Activated CD4-positive, alpha-beta T cell treated with anti-CD3 and anti-CD28 coated beads, Interleukin-2, amount 10 ng/mL, durations not matched to agents 24 days and 14 days (primary cell): Measurements from ENCODE around the gene EIPR1. TPM values are rescaled to one million over a fixed set of nuclear protein-coding genes. Genes with fewer than 3 reads are reported as not detected.

Source experiments
- DNase-seq: peaks from one replicate; pipeline ENCODE4 v3.0.0; 2022
- H3K27ac Mint-ChIP-seq: one replicate; pipeline ENCODE4 v1.8.0; 2022; ENCODE audit warnings: mild to moderate bottlenecking, mixed read lengths
- H3K27me3 Mint-ChIP-seq: one replicate; pipeline ENCODE4 v1.8.0; 2022; ENCODE audit warnings: mixed read lengths
- H3K36me3 Mint-ChIP-seq: one replicate; pipeline ENCODE4 v1.8.0; 2022; ENCODE audit warnings: low read depth, mild to moderate bottlenecking, mixed read lengths
- H3K4me1 Mint-ChIP-seq: one replicate; pipeline ENCODE4 v1.8.0; 2021; ENCODE audit warnings: mixed read lengths
- H3K4me3 Mint-ChIP-seq: one replicate; pipeline ENCODE4 v1.8.0; 2022; ENCODE audit warnings: mild to moderate bottlenecking, moderate library complexity, mixed read lengths
- H3K9me3 Mint-ChIP-seq: one replicate; pipeline ENCODE4 v1.8.0; 2021; ENCODE audit warnings: mixed read lengths
- intact Hi-C: fragments of 100-400 bp; cut with micrococcal nuclease; formaldehyde crosslinking; loops from one replicate; pipeline ENCODE4 v1.15.1; 2023
- total RNA-seq: library from RNA; stranded (reverse); gene quantifications from 2 replicates; pipeline ENCODE4 v1.2.3, GENCODE V29; 2022

Gene EIPR1
- total RNA-seq = 47.6 and 52.1 TPM in 2 replicates

DNA sequence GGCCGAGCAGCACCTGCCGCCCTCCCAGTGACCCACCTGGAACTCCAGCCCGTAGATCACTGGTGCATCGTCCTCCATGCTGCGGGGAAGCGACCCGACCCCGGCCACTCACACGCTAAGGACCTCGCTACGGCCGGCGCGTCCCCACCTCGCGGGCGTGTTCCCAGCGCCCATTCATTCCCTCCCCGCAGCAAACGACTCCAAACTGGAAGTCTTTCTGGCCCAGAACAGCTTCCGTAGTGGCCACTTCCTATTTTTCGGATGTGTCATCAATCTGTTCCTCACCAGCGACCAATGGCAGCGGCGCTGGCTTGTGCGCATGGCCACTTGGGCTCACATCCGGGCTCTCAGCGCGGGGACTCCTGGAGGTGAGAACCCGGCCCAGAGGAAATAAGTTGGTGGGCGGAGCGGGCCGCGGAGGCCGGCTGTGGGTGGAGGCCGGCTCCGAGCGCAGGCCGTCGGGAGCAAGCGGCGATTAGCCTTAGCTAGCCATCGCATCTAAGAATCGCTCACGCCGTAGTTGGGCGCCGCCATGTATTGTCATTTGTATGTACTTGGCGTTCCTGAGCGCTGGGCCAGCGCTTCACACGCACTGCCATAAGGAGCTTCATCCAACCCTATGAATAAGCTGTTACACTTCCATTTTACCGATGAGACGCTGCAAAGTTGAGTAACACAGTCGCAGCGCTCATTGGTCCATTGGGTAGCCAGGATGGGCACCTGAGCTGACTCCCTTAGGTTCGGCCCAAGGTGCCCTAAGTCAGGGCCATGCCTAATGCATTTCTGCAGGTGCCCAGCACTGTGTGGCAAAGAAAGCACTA lies at the start of gene EIPR1:
Gene EIPR1 (minus strand): TSS at position 207 of the 821 bp plus-strand sequence. CDS start 129 bp downstream, at position 78.
- intact Hi-C loops = loop anchor here (1.0 to 5.0 kb wide), 6 partner anchors 141 to 766 kb away; partner anchors contain the start of genes ADI1, RNASEH1 and RPS7
- H3K4me3 Mint-ChIP-seq = peak within 1 kb of the TSS; percentile 99
- H3K4me1 Mint-ChIP-seq = peaks cover 30% of the 10 kb centered on the region

DNA sequence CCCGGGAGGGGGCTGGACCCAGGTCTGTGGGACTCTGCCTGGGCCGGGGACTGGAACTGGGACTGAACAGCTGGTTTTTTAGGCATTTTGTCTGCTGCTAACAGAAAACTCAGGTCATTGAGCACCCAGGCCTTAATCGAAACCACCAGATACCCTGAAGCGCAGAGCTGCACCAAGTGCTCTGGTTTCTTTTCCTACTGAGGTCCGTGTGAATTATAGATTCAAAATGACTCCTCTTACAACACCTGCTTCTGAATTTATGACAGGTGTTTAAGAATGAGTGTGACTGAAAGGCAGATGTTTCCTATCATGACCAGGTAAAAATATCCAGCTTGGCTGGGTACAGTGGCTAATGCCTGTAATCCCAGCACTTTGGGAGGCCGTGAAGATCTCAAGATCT lies 49.7 kb upstream of the EIPR1 start:
- DNase-seq = no peak
- no peaks in the 10 kb centered on the region for H3K27me3 Mint-ChIP-seq
- no peak overlapping the region for H3K4me3 Mint-ChIP-seq
- peaks cover 2% of the 10 kb centered on the region for H3K4me1 Mint-ChIP-seq
- H3K27ac Mint-ChIP-seq = peak overlapping the region; percentile 59
- peaks cover 35% of the 10 kb centered on the region for H3K36me3 Mint-ChIP-seq
- intact Hi-C loops = loop anchor here (5.0 kb wide), 1 partner anchor 35 kb away; no protein-coding TSS in a partner anchor
- H3K9me3 Mint-ChIP-seq = no peaks in the 10 kb centered on the region

More for the DNA sequence above, at the start of gene EIPR1:
- no peaks in the 10 kb centered on the region for H3K27me3 Mint-ChIP-seq
- H3K27ac Mint-ChIP-seq = peak within 1 kb of the TSS; percentile 98
- DNase-seq = peak; percentile 99
- H3K36me3 Mint-ChIP-seq = peaks cover 24% of the 10 kb centered on the region
- H3K9me3 Mint-ChIP-seq = no peaks in the 10 kb centered on the region

DNA sequence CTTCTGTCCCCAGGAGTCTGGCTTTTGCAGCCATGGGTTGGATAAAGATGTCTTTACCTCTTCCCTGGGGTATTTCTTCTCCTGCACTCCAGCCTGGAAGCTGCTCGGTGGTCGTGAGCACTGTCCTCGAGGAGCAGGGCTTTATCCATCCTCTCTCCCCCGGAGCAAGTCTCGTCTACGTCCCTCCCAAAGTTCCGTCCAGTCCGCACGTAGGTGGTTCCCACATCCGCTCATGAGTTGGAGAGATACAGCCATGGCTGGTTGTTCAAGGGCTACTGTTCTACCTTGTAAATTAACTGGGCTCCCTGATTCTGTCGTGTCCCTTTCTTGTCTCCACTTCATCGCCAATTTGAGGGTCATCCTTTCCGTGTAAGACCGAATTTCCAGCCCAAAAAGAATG lies 49.0 kb upstream of the EIPR1 start:
- Mint-ChIP-seq H3K4me3 (no peak overlapping the region), H3K9me3 (no peaks in the 10 kb centered on the region), H3K4me1 (peaks cover 2% of the 10 kb centered on the region), H3K36me3 (peaks cover 35% of the 10 kb centered on the region), H3K27me3 (no peaks in the 10 kb centered on the region), H3K27ac (no peak overlapping the region)
- intact Hi-C loops = loop anchor here (5.0 kb wide), 1 partner anchor 36 kb away; no protein-coding TSS in a partner anchor
- DNase-seq = no peak

DNA sequence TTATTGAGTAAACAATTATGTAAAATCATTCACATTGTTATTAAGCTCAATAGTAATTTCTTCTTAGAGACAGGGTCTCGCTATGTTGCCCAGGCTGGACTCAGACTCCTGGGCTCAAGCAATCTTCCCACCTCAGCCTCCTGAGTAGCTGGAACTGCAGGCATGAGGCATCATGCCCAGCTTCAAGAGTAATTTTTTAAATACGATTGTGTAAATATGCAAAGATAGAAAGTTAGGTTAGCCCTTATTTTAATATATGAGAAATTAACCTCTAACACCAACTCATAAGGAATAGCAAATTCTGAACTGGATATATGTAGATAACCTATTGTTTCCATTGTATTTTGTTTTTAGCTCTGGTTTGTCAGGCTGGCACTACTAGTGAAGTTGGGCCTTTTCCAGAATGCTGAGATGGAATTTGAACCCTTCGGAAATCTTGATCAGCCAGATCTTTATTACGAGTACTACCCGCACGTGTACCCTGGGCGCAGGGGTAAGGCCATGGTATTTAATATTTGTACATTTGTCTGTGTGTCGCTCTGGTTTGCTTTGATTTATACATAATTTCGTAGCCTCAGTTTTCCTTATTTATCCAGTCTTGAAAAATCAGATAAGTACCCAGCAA lies 46.7 kb upstream of the EIPR1 start:
- H3K27ac Mint-ChIP-seq = no peak overlapping the region

DNA sequence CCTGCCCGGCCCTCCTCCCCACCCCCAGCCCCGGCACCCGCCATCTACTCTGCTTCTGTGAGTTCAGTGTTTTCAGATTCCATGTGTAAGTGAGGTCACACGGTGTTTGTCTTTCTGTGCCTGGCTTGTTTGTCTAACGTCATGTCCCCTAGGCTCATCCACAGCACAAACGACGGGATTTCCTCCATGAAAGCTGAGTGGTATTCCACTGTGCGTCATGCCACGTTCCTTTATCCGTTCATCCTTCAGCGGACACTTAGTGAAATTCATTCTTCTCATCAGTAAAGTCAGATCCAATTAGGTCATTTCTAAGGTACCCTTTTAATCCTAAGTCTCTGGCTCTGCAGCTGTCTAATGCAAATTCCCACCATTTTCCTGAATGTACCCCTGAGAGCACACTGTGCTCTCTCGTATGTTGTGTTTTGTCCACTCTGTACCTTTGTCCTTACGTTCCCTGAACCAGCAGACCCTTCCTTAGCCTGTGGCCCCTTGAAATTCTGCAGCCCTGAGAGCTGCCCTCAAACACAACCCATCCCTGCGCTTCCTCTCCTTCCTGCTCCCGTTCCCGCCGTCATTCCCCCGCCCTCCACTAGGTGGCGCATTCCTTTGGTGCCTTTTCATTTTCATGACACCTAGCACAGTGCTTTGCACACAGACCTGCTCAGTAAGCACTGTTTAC lies 46.0 kb upstream of the EIPR1 start:
- H3K9me3 Mint-ChIP-seq = no peaks in the 10 kb centered on the region
- no peak overlapping the region for H3K4me3 Mint-ChIP-seq
- peak; percentile 93 for DNase-seq
- H3K27ac Mint-ChIP-seq = no peak overlapping the region
- H3K27me3 Mint-ChIP-seq = no peaks in the 10 kb centered on the region
- intact Hi-C loops = loop anchor here (1.0 kb wide), 1 partner anchor 228 kb away; no protein-coding TSS in a partner anchor
- H3K4me1 Mint-ChIP-seq = peaks cover 2% of the 10 kb centered on the region
- peaks cover 33% of the 10 kb centered on the region for H3K36me3 Mint-ChIP-seq

More for the DNA sequence above, 46.7 kb upstream of the EIPR1 start:
- Mint-ChIP-seq H3K27me3 (no peaks in the 10 kb centered on the region), H3K4me3 (no peak overlapping the region), H3K36me3 (peaks cover 33% of the 10 kb centered on the region), H3K4me1 (peaks cover 2% of the 10 kb centered on the region), H3K9me3 (no peaks in the 10 kb centered on the region)
- DNase-seq = no peak
- intact Hi-C loops = loop anchor here (1.0 kb wide), 1 partner anchor 227 kb away; no protein-coding TSS in a partner anchor

DNA sequence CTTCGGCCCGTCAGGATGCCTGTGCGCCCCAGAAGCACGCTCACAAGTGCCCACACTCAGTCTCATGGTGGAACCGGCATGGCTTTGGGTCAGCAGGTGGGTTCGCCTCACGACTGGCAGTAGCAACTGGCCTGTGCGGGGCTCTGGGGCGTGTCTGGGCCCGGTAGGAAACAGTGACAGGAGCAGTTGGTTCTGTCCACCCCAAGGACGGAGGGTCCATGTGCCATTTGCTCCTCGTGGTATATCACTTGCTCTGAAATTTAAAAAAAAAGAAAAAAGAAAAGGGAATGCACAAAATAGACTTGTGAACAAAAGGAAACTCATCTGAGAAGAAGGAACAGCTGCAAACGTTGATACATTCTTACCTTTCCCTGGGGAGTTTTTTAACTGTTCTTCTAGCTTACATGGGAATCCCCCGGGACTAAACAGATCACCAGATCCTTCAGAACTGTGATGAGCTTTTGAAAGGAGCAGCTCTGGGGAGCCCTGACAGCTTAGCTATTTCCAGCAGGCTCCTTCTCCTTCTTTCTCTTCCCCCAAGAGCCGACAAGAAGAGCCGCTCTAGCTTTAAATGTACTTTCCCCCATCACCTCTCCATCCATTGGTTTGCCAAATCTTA lies 44.7 kb upstream of the EIPR1 start:
- H3K27ac Mint-ChIP-seq = no peak overlapping the region
- H3K4me3 Mint-ChIP-seq = no peak overlapping the region
- intact Hi-C loops = no loop called here
- H3K27me3 Mint-ChIP-seq = no peaks in the 10 kb centered on the region
- H3K9me3 Mint-ChIP-seq = no peaks in the 10 kb centered on the region
- H3K4me1 Mint-ChIP-seq = peaks cover 2% of the 10 kb centered on the region
- peaks cover 34% of the 10 kb centered on the region for H3K36me3 Mint-ChIP-seq
- DNase-seq = no peak

DNA sequence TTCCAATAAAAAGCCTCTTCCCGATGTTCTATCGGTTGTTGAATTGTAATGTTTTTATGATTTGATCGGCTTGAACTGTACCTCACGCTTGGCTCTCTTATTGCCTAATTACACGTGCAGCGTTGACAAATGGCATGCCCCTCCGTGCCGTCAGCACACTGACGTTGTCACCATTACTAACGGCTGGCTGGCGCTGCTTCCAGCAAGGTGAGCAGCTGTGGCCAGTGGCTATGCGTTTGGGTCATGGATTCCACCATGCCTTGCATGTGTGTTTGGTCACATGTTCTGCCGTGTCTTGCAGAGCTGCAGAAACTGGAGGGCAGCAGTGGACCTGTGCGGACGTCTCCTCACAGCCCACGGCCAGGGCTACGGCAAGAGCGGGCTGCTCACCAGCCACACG lies 44.0 kb upstream of the EIPR1 start:
- H3K4me1 Mint-ChIP-seq = peaks cover 2% of the 10 kb centered on the region

DNA sequence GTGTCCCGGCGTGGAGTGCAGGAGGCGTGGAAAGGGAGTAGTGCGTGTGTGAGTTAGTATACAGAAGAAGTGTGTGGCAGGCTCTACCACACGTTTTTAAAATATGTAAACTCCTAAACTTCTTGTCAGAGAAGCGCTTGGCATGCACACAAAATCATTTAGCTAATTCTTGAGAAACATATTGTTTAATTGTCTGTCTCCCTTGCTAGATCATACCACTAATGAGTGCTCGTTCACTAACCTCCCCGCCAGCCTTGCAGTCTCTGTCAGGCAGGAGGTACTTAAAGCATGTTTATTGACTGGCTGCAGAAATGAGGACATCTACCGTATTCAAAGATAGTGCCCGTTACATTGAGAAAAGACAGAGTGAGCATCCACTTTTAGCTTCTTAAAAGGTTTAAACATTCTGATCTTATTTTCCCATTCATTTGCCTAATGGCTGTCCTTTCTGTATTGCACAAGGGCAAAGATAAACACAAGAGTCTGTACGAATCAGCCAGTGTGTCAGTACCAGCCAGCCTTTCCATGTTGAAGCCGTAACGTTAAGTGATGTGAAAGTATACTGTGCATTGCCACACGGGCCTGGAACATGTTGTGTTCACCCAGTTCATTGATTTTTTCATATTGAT lies 43.3 kb upstream of the EIPR1 start:
- peaks cover 38% of the 10 kb centered on the region for H3K36me3 Mint-ChIP-seq
- intact Hi-C loops = no loop called here

More for the DNA sequence above, 44.0 kb upstream of the EIPR1 start:
- DNase-seq = no peak
- intact Hi-C loops = no loop called here
- Mint-ChIP-seq H3K4me3 (no peak overlapping the region), H3K36me3 (peaks cover 37% of the 10 kb centered on the region), H3K27ac (no peak overlapping the region), H3K9me3 (no peaks in the 10 kb centered on the region), H3K27me3 (no peaks in the 10 kb centered on the region)

DNA sequence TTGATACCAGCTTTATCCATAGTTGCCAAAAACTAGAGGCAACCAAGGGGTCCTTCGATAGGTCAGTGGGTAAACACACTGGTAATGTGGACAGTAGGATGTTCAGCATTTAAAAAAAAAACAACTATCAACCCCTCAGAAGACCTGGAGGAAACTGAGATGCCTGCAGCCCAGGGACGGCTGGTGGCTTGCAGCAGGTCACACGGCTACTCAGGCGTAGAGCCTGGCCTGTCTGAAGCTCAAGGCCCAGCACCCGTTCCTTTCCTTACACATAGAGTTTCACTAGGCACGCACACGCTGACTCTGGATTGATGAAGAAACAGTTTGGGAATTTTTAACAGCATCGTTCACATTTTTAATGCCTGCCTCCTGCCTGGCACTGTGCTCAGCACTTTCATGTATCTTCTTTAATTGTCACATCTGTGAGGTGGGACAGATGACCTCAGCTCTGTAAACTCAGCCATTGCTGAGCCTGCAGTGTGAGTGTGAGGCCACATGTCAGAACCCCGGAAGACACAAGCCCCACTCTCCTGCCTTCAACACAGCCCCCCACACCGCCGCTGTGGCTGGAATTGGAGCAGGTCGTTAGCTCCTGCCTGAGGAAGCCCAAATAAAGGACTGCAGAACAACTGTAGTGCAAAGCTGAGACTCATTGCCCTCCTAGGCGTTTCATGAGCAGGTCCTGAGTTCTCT lies 42.6 kb upstream of the EIPR1 start:
- no peaks in the 10 kb centered on the region for H3K27me3 Mint-ChIP-seq
- H3K27ac Mint-ChIP-seq = no peak overlapping the region
- peaks cover 40% of the 10 kb centered on the region for H3K36me3 Mint-ChIP-seq
- intact Hi-C loops = no loop called here
- H3K4me1 Mint-ChIP-seq = peaks cover 2% of the 10 kb centered on the region
- DNase-seq = no peak
- H3K4me3 Mint-ChIP-seq = no peak overlapping the region
- H3K9me3 Mint-ChIP-seq = no peaks in the 10 kb centered on the region

More for the DNA sequence above, 43.3 kb upstream of the EIPR1 start:
- H3K27ac Mint-ChIP-seq = no peak overlapping the region
- no peaks in the 10 kb centered on the region for H3K9me3 Mint-ChIP-seq
- H3K27me3 Mint-ChIP-seq = no peaks in the 10 kb centered on the region
- peaks cover 2% of the 10 kb centered on the region for H3K4me1 Mint-ChIP-seq
- no peak for DNase-seq
- H3K4me3 Mint-ChIP-seq = no peak overlapping the region

DNA sequence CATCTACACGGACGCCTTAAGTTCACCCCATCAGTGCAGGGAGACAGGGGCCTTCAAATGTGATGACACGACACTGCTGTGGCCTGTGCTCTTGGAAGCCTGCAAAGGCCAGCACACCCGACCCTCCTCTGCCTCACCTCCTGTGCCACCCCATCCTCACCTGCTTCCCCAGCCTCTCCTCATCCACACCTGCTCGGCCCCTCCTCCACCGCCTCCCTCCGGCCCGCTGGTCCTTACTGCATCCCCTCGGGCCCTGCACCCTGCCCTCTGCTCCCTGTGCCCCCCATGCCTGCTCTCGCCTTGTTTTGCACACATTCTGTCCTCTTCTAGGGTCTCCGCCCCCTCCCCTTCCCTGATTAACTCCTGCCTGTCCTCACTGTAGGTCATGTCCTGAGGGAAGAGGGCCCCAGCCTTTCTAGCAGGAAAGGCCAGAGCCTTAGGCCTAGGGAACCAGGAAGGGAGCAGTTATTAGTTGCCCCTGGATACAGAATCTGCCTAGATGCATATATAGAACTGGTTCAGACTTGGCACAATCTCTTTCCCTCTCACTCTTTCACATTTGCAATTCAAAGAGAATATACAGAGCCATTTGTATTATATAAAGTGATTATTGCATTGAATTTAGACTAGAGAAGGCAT lies 41.3 kb upstream of the EIPR1 start:
- intact Hi-C loops = no loop called here
- Mint-ChIP-seq H3K27ac (no peak overlapping the region), H3K9me3 (no peaks in the 10 kb centered on the region), H3K4me1 (peaks cover 2% of the 10 kb centered on the region), H3K27me3 (no peaks in the 10 kb centered on the region), H3K4me3 (no peak overlapping the region), H3K36me3 (peaks cover 33% of the 10 kb centered on the region)
- DNase-seq = no peak

DNA sequence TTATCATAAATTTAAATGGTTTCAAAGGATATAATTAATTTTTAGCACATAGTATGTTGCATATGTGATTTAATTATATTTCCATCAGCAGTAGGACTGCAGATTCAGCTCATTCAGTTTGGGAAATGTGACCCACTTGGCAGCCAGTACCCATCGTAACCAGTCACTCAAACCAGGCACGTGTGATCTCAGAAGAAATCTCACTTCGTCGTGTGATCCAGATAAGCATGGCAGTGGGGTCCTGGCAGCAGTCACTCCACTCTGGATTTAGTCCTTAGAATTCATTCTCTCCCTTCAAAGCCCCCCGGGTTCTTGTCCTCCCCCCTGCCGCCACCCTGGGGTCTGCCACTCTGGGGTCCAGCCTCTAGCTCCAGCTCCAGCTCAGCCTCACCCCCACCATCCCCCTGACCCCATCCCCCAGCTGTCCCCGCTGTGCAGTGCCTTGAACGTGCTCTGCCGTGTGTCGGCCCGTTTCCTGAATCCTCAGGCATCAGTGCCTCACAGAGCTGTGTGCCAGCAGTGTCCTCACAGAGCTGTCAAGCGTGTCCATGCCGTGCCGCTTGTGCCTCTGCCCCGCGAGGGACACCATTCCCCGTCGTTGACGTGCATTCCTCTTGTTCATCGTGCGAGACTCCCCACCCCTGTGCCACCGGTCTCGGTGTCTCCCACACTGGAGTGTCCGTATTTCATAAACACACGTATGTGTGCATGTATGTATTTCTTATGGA lies 36.7 kb upstream of the EIPR1 start:
- peaks cover 24% of the 10 kb centered on the region for H3K36me3 Mint-ChIP-seq
- H3K27me3 Mint-ChIP-seq = no peaks in the 10 kb centered on the region
- peaks cover 7% of the 10 kb centered on the region for H3K4me1 Mint-ChIP-seq
- no peaks in the 10 kb centered on the region for H3K9me3 Mint-ChIP-seq
- no peak overlapping the region for H3K27ac Mint-ChIP-seq
- intact Hi-C loops = no loop called here
- H3K4me3 Mint-ChIP-seq = no peak overlapping the region
- DNase-seq = no peak

DNA sequence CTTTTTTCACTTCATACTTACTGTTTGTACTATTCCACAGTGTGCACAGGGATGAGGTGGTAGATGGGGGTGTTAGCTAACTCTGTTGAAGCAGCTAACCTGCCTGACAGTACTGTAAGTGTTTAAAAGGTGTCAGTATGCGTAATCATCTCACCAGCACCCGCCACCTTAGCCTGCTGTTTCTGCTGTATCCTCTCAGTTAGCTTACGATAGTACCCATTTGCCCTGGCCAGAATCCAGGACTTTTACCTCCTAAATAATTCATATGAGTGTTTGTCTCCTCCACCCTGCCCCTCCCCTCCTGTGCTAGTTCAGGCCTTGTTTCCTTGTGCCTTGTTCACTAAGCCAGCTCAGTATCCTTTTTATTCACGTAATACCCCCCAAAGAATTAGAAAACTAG lies 36.1 kb upstream of the EIPR1 start:
- Mint-ChIP-seq H3K27ac (no peak overlapping the region), H3K36me3 (peaks cover 25% of the 10 kb centered on the region), H3K27me3 (no peaks in the 10 kb centered on the region), H3K4me3 (no peak overlapping the region), H3K9me3 (no peaks in the 10 kb centered on the region), H3K4me1 (peaks cover 7% of the 10 kb centered on the region)
- intact Hi-C loops = no loop called here
- no peak for DNase-seq
